ENCODE data around the gene TRPV4. TPM values are rescaled to one million over a fixed set of nuclear protein-coding genes. Genes with fewer than 3 reads are reported as not detected.

Gene TRPV4
- total and polyA plus RNA-seq, 2 donors (not counting 3 experiments of a cell fraction or from before 2014, with no cell fraction given): 8.8 to 22.3 TPM

DNA sequence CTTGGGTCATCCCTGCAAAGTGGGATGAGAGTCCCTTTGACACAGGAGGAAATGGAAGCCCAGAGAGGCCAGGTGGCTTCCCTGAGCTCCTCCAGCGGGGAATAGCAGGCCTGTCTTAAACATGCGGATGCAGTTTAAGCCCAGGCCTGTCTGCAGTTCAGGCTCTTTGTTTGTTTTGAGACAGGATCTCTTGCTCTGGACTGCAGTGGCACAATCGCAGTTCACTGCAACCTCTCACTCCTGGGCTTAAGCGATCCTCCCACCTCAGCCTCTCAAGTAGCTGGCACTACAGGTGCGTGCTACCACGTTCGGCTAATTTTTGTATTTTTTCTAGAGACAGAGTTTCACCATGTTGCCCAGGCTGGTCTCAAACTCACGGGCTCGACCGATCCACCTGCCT is 3.5 kb downstream of the TRPV4 start:
- no peak overlapping the region for H2AFZ ChIP-seq (ENCODE audit: low read depth, low read length)
- no peak overlapping the region for H3K4me2 ChIP-seq (ENCODE audit: insufficient read depth, low read length)
- TF ChIP-seq, protein P1, sequence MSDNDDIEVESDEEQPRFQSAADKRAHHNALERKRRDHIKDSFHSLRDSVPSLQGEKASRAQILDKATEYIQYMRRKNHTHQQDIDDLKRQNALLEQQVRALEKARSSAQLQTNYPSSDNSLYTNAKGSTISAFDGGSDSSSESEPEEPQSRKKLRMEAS (IDR thresholded peaks at IDR 0.05; ENCODE audit: insufficient read depth, insufficient read length): no peak
- TF ChIP-seq, protein P2, sequence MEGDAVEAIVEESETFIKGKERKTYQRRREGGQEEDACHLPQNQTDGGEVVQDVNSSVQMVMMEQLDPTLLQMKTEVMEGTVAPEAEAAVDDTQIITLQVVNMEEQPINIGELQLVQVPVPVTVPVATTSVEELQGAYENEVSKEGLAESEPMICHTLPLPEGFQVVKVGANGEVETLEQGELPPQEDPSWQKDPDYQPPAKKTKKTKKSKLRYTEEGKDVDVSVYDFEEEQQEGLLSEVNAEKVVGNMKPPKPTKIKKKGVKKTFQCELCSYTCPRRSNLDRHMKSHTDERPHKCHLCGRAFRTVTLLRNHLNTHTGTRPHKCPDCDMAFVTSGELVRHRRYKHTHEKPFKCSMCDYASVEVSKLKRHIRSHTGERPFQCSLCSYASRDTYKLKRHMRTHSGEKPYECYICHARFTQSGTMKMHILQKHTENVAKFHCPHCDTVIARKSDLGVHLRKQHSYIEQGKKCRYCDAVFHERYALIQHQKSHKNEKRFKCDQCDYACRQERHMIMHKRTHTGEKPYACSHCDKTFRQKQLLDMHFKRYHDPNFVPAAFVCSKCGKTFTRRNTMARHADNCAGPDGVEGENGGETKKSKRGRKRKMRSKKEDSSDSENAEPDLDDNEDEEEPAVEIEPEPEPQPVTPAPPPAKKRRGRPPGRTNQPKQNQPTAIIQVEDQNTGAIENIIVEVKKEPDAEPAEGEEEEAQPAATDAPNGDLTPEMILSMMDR (IDR thresholded peaks at IDR 0.05; ENCODE audit: extremely low read depth in 1 of 2, insufficient read depth in 1 of 2, low read depth in 1 of 2, low read length in 2 of 2): no peak
- TF ChIP-seq POLR2A (IDR thresholded peaks at IDR 0.05; ENCODE audit: low read depth, low read length) (no peak), EZH2 (IDR thresholded peaks at IDR 0.05; ENCODE audit: borderline replicate concordance, low read depth, low read length, severe bottlenecking) (no peak), GATA2 (IDR thresholded peaks at IDR 0.05; ENCODE audit: insufficient read depth, insufficient read length, low read depth, low read length) (no peak), FOS (IDR thresholded peaks at IDR 0.05; ENCODE audit: borderline replicate concordance, insufficient read depth, low read length) (no peak), JUN (IDR thresholded peaks at IDR 0.05; ENCODE audit: borderline replicate concordance, insufficient read depth, insufficient read length, low read depth) (no peak), MYC (IDR thresholded peaks at IDR 0.05; ENCODE audit: low read depth, low read length) (no peak), POLR2AphosphoS5 (IDR thresholded peaks at IDR 0.05; ENCODE audit: insufficient read depth, low read depth, low read length) (no peak)
- H3K9me1 ChIP-seq (replicated peaks; ENCODE audit: control insufficient read depth, extremely low read depth, insufficient read depth, low read length): no peaks in the 10 kb centered on the region
- no peak overlapping the region for H3K27ac ChIP-seq (ENCODE audit: insufficient read depth, low read depth, low read length)
- no peaks in the 10 kb centered on the region for H3K79me2 ChIP-seq (ENCODE audit: control insufficient read depth, insufficient read depth, low read length)
- no peaks in the 10 kb centered on the region for H4K20me1 ChIP-seq (replicated peaks; ENCODE audit: control insufficient read depth, extremely low read depth, insufficient read depth, low read length)
- H3K4me3 ChIP-seq (replicated peaks in 1 of 3; ENCODE audit: insufficient read depth in 1 of 3, low read depth in 1 of 3, low read length in 3 of 3): no peak overlapping the region
- dilution Hi-C loops (cut with MboI; ENCODE audit: extremely low pct_ligation_motif_present, low sequenced_read_pairs): no loop called here
- no peaks in the 10 kb centered on the region for H3K27me3 ChIP-seq (ENCODE audit: control insufficient read depth in 2 of 2, insufficient read depth in 2 of 2, low read length in 2 of 2)
- FAIRE-seq (no peak), DNase-seq (ENCODE audit: low read depth, low spot score) (no peak)
- peaks cover 14% of the 10 kb centered on the region for H3K4me1 ChIP-seq (ENCODE audit: control insufficient read depth, extremely low read depth, insufficient read depth, low read length)
- H3K9me3 ChIP-seq (replicated peaks; ENCODE audit: control insufficient read depth, insufficient read depth, low read length): no peaks in the 10 kb centered on the region
- H3K9ac ChIP-seq (replicated peaks; ENCODE audit: extremely low read depth, insufficient read depth, low read length): no peak overlapping the region
- no peaks in the 10 kb centered on the region for H3K36me3 ChIP-seq (ENCODE audit: control insufficient read depth in 2 of 2, extremely low read depth in 1 of 2, insufficient read depth in 2 of 2, low read length in 2 of 2)
- ChIA-PET POLR2A (no interaction called here), CTCF (interaction anchor here (2.5 to 6.5 kb wide), 3 partner anchors 16 to 24 kb away, joined by 11 to 45 read pairs (median 12); no protein-coding TSS in a partner anchor)
- intact Hi-C loops (cut with micrococcal nuclease): no loop called here
- no TSS peak for BruUV-seq (replicated peaks)

All from endothelial cell of umbilical vein (primary cell).